HG02571 (cell line): ENCODE data around the gene LRRC59.

Source experiments
- ATAC-seq: cut with Tn5 transposase; IDR thresholded peaks from one replicate; pipeline ENCODE4 v1.9.1; 2021; ENCODE audit warnings: mild to moderate bottlenecking, moderate library complexity; ENCODE audit not compliant: unreplicated experiment

LRRC59 gene

DNA sequence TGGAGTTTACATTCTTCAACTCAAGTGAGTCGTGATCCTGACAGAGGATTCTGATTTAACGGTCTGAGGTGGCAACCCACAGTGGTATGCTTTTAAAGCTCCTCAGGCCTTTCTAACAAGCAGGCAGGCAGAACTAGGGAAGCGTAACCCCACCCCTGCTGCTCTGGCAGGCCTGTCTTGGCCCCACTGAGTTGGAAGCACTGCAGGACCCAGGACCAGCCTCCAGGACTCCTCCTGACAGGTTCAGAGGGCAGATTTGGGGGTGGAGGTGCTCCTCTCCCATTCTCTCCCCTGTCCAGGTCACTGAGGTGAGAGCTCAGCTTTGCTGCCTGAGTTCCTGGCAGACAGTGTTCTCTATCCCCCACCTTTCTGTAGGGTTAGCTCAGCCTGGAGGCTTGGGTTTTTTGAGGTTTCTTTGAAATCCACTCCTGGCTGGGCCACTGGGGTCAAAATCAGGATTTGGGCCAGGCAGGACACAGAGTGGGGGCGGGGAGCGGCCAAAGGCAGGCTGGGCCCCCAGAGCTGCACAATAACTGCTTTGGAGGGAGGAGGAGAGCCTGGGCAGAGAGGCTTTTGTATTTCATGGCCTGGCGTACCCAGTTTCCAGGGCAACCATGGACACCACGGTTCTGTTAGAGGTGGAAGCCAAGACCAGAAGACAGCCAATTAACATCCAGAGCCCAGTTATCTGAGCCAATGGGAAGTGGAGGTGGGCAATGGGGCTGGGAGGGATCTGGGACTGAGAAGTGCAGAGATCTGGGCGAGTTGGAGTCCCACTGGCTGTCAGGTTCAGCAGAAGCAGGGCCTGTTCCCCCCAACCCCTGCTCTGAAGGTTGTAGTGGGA, 33.9 kb downstream of the LRRC59 start:
- no peak for ATAC-seq

DNA sequence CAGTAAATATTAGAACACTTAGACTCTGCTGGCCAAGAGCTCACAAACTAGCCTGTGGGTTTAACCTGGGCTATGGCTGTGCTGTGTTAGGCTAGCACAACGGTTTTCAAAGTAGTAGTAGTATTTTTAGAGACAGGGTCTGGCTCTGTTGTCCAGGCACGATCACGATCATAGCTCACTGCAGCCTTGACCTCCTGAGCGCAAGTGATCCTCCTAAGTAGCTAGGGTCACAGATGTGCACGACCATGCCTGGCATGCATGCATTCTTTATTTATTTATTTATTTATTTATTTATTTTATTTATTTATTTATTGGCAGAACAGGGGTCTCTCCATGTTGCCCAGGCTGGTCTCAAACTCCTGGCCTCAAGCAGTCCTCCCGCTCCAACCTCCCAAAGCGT, 34.7 kb downstream of the LRRC59 start:
- no peak for ATAC-seq

DNA sequence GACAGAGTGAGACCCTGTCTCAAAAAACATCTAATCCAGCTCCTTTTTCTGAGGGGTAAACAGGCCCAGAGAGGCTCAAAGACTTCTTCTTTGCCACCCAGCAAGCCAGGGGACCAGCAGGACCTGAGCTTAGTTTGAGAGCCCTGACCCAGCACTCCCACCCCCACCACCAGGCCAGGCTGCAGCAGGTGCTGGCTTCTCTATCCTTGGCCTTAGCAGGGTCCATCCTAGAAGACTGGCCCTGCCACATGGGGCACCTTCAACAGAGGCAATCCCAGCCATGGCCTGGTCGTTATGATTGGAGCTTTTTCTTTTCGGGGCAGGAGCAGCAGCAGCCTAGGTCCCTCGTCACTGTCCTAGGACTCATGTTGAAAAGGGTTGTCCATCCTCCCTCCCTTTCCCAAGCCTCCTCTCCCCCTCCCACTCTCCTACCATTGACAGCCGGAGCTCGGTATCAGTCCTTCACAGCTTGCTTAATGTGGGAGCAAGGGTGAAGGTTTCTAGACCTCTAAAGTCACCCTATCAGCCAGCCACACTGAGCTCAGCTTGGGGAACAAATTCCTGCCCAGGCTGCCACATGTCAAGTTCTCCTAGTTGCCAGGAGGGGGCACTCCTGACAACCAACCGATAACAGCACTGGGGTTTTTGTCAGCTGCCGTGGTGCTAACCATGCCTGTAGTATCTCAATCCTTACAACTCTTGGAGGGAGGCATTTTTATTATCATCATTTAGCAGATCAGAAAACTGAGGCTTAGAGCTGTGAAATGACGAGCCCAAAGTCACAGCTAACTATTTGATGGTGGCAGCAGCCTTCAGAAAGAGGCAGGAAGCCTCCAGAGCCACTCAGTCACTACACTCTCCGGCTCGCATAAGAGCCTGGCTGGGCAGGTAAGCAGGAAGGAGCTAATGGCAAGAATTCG, 35.5 kb downstream of the LRRC59 start:
- no peak for ATAC-seq

- no peak for ATAC-seq
Measured at GRCh38 chr17:50360486-50361115, 36.7 kb downstream of the LRRC59 start.

DNA sequence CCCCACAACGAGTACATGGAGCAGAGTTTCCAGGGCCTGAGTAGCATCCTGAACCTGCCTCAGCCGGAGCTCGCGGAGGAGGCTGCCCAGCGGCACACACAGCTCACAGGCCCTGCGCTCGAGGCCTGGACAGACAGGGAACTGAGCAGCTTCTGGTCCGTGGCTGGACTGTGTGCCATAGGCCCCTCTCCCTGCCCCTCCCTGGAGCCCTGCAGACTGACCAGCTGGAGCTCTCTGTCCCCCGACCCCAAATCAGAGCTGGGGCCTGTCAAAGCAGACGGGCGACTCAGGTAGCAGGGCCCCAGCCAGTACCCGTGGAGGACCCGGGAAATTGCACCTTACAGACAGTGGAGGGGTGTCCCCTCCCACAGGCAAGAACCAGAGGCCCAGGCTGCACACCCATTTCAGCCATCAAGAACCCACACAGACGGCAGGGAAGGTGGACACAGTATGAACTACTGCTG, 37.3 kb downstream of the LRRC59 start:
- no peak for ATAC-seq

DNA sequence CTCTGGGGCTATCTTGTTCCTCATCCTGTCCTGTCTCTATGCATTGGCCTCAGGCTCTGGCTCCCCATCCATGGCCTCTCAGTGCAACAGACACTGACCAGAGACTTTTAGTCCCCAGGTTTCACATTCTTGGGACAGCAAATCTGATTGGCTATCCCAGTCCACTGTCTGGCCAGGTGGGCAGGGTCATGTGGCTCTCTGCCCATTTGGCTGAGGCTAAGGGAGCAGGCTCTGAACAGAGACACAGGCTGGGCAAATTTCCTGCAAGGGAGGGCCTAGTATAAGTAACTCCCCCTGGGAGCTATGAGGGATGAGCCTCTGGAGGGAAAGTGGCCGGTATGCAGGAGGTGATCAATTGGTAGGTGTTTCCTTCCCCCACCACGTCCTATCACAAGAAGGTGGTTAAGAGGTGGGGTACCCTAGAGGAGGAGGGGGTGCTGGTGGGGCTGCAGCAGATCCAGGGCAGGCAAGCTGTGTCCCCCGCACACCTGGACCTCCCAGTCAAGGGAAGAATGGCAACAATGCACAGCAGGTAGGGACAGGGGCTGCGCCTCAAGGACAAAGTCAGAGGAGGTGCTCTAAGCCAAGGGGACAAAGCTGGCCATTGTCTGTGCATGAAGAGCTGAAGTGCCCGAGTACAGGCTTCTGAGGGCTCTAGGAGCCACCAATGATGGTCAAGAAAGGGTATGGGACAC, 38.2 kb downstream of the LRRC59 start:
- no peak for ATAC-seq

DNA sequence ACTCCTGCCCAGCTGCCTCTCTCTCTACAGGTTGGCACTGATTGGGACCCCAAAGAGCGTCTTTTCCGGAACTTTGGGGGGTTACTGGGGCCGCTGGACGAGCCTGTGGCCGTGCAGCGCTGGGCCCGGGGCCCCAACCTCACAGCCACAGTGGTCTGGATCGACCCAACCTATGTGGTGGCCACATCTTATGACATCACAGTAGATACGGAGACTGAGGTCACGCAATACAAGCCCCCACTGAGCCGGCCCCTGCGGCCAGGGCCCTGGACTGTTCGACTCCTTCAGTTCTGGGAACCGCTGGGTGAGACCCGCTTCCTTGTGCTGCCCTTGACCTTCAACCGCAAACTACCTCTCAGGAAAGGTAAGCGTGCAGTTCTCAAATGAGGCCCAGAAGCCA, 39.1 kb downstream of the LRRC59 start:
- no peak for ATAC-seq

GRCh38 chr17:50356892-50357510, 40.3 kb downstream of the LRRC59 start:
- no peak for ATAC-seq

GRCh38 chr17:50356418-50356817, 40.9 kb downstream of the LRRC59 start:
- no peak for ATAC-seq

DNA sequence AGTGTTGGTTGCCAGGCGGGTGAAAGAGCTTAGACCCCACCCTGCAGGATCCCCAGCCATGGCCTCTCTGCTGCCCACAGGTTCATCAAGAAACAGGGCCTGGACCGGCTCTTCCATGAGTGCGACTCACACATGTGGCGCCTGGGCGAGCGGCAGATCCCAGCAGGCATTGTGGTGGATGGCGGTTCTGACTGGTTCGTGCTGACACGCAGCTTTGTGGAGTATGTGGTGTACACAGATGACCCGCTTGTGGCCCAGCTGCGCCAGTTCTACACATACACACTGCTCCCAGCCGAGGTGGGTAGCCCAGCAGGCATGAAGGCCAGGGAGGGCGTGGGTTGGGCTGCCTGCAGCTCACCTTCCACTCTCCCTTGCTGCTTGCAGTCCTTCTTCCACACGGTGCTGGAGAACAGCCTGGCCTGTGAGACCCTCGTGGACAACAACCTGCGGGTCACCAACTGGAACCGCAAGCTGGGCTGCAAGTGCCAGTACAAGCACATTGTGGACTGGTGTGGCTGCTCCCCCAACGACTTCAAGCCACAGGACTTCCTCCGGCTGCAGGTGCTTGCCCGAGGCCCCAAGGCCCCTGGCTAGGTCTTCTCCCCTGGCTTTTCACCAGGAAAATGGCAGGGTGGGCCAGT, 41.5 kb downstream of the LRRC59 start:
- no peak for ATAC-seq

GRCh38 chr17:50355336-50355700, 42.0 kb downstream of the LRRC59 start:
- no peak for ATAC-seq

DNA sequence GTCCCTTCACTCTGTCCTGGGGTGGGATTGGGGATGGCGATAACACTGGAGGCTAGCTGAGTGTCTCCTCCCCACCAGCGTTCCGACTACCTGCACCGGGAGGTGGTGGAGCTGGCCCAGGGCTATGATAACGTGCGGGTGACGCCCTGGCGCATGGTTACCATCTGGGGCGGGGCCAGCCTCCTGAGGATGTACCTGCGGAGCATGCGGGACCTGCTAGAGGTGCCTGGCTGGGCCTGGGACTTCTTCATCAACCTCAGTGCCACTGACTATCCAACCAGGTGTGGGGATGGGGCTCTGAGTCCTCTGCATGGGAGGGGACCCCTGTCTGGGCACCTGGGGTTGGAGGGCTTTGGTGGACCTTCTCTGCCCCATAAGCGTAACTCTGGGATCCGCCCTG, 42.5 kb downstream of the LRRC59 start:
- ATAC-seq: no peak

DNA sequence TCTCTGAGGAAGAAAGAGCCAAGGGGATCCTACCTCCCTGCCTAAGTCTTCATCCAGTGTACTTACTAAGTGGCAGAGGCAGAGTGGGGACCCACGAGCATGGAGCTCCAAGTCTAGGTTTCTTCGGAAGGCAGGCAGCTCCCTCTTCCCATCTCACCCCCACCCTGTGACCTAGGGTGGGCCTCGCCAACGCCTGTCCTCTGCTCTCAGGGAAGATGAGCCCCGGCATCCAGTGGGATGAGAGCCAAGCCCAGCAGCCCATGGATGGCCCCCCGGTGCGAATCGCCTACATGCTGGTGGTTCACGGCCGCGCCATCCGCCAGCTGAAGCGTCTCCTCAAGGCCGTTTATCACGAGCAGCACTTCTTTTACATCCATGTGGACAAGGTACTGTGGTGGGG, 43.1 kb downstream of the LRRC59 start:
- ATAC-seq: no peak

- ATAC-seq: no peak
Measured at GRCh38 chr17:50353600-50354195, 43.6 kb downstream of the LRRC59 start.

DNA sequence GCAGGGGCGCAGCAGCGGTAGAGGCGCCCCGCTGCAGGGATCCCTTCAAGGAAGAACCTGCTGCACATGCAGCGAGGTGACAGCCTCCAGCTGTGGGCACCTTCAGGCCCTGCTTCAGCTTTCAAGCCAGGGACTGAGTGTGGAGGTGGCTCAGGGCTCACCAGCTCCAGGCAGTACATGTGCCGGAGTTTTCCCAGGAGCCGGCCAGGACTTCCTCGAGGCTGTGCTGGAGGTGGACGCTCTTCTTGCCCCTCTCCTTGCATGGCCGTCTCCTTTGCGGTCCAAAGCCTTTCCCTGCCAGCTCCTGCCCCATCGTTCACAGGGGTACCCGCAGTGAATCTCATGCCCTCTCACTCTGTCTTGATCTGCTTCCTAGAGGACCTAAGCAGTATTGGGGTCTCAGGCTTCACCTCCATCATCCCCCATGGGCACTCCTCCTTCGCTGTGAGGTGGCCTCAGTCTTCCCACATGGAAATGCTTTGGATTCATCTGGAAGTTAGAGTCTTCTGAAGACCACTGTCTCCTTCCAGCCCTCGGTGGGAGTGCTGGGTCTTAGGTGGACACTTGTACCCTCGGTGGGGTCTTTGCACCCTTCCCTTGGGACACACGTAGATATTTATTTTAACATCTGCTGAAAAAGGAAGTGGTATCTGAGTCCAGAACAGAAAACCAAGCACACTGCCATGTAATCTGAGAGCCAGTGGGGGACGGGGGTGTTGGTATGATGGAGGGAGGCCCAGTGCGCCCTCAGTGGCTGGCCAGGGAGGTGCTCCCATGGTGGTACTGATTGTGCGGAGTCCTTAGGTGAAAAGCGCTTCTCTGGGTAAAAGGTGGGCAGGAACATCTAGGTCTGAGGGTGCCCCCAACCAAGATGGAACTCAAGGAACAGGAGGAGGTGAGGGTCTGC, 44.4 kb downstream of the LRRC59 start:
- no peak for ATAC-seq

DNA sequence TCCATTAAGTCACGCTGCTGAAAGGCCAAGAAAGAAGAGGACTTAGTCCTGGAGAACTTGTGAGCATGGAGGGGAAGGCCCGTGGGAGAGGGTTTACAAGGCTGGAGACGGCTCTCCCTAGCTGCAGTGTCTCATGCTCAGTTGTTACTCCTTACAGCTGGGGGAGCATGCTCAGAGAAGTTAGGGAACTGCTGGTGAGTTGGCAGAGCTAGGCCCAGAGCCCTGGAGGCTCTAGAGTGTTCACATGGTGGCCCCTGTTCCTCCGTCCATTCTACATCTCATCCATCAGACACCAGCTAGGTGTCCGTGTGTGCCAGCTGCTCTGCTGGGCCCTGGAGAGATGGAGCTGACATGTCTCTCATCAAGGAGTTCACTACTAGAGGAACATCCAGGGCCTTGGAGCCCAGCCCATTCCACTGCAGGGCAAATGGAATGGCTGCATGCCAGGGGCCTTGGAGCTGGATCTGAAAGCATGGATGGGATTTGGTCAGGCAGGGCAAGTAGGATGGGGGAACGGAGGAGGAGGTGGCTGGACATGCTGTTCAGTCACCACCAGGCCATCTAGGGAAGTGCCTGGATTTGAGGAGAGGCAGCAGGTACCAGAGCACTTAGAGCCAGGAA, 45.1 kb downstream of the LRRC59 start:
- ATAC-seq: no peak

DNA sequence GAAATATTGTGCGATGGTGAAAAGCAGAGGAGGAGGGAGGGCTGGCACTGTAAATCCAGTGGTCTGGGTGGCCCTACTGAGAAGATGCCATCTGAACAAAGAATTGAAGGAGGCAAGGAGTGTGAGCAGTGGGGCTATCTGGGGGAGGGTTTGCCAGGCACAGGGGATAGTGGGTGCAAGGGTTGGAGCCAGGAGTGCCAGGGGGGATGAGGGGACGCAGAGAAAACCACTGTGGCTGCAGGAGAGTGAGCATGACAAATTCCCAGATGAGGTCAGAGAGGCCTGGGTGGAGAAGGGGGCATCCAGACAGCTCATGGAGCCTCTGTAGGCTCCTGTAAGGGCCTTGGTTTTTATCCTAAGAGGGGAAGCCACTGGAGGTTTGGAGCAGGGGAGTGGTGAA, 46.6 kb downstream of the LRRC59 start:
- no peak for ATAC-seq

DNA sequence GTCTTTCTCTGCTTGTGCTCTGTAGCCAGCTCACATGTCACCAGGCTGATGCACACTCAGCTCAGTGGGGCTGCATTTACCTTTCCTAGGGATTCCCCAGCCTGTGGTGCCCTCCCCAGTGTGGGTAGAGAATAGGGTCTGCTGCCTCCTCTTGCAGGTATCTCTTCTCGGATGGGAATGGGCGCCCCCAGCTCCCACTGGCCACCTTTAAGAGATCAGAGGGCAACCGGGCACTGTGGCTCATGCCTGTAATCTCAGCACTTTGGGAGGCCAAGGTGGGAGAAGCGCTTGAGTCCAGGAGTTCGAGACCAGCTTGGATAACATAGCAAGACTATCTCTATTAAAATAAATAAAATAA, 48.1 kb downstream of the LRRC59 start:
- no peak for ATAC-seq
